Muscle layer of duodenum (tissue), 2 donors: ENCODE results near the gene SERGEF.

Source experiments
- H3K27ac ChIP-seq: one replicate; pipeline ENCODE4 v1.7.0; 2013; ENCODE audit warnings: mild to moderate bottlenecking, low read length
- H3K27me3 ChIP-seq: one replicate; pipeline ENCODE4 v1.7.0; 2013; ENCODE audit warnings: low read depth, mild to moderate bottlenecking, control low read depth, low read length
- H3K36me3 ChIP-seq, 2 donors: one replicate each; pipeline ENCODE4 v1.7.0; 2013; ENCODE audit warnings: low read length in 2 of 2, control low read depth in 1 of 2, mild to moderate bottlenecking in 1 of 2; ENCODE audit not compliant: insufficient read depth in 2 of 2, control insufficient read depth in 1 of 2
- H3K4me1 ChIP-seq, 2 donors: one replicate each; pipeline ENCODE4 v1.7.0; 2013; ENCODE audit warnings: low read length in 2 of 2, mild to moderate bottlenecking in 2 of 2, control low read depth in 1 of 2, moderate library complexity in 1 of 2; ENCODE audit not compliant: insufficient read depth in 2 of 2, control insufficient read depth in 1 of 2
- H3K4me3 ChIP-seq, 2 donors: one replicate each; pipeline ENCODE4 v1.7.0; 2013; ENCODE audit warnings: low read length in 2 of 2, low read depth in 1 of 2, mild to moderate bottlenecking in 1 of 2
- H3K9me3 ChIP-seq, 2 donors: one replicate each; pipeline ENCODE4 v1.7.0; 2013; ENCODE audit warnings: low read length in 2 of 2, control low read depth in 1 of 2, mild to moderate bottlenecking in 1 of 2; ENCODE audit not compliant: control insufficient read depth in 1 of 2
- donor health status: healthy.

SERGEF gene

GRCh38 chr11:17765356-17766072 is 247.3 kb downstream of the SERGEF start:
- no peaks in the 10 kb centered on the region for H3K27me3 ChIP-seq
- no peaks in the 10 kb centered on the region for H3K4me1 ChIP-seq
- no peak overlapping the region for H3K27ac ChIP-seq
- H3K4me3 ChIP-seq: no peak overlapping the region
- no peaks in the 10 kb centered on the region for H3K9me3 ChIP-seq
- H3K36me3 ChIP-seq: no peaks in the 10 kb centered on the region

- no peaks in the 10 kb centered on the region for H3K9me3 ChIP-seq
- H3K27ac ChIP-seq: no peak overlapping the region
- H3K4me1 ChIP-seq: no peaks in the 10 kb centered on the region
- H3K36me3 ChIP-seq: no peaks in the 10 kb centered on the region
- no peak overlapping the region for H3K4me3 ChIP-seq
- H3K27me3 ChIP-seq: no peaks in the 10 kb centered on the region
Measured at GRCh38 chr11:17764446-17765218, 248.2 kb downstream of the SERGEF start.

GRCh38 chr11:17763703-17764102 is 249.1 kb downstream of the SERGEF start:
- Histone ChIP-seq H3K27me3 (no peaks in the 10 kb centered on the region), H3K4me1 (no peaks in the 10 kb centered on the region), H3K27ac (no peak overlapping the region), H3K9me3 (no peaks in the 10 kb centered on the region), H3K36me3 (no peaks in the 10 kb centered on the region), H3K4me3 (no peak overlapping the region)

GRCh38 chr11:17763244-17763643 is 249.6 kb downstream of the SERGEF start:
- no peaks in the 10 kb centered on the region for H3K4me1 ChIP-seq
- H3K36me3 ChIP-seq: no peaks in the 10 kb centered on the region
- H3K4me3 ChIP-seq: no peak overlapping the region
- H3K9me3 ChIP-seq: no peaks in the 10 kb centered on the region
- no peak overlapping the region for H3K27ac ChIP-seq
- no peaks in the 10 kb centered on the region for H3K27me3 ChIP-seq

GRCh38 chr11:17762309-17762974 is 250.4 kb downstream of the SERGEF start:
- Histone ChIP-seq H3K27ac (no peak overlapping the region), H3K9me3 (no peaks in the 10 kb centered on the region), H3K4me1 (no peaks in the 10 kb centered on the region)

GRCh38 chr11:17760102-17761029 is 252.5 kb downstream of the SERGEF start:
- Histone ChIP-seq H3K27ac (no peak overlapping the region), H3K9me3 (no peaks in the 10 kb centered on the region), H3K27me3 (no peaks in the 10 kb centered on the region), H3K36me3 (no peaks in the 10 kb centered on the region), H3K4me3 (no peak overlapping the region), H3K4me1 (no peaks in the 10 kb centered on the region)

More at GRCh38 chr11:17762309-17762974, 250.4 kb downstream of the SERGEF start:
- H3K27me3 ChIP-seq: no peaks in the 10 kb centered on the region
- no peak overlapping the region for H3K4me3 ChIP-seq
- H3K36me3 ChIP-seq: no peaks in the 10 kb centered on the region

GRCh38 chr11:17755891-17756290 is 257.0 kb downstream of the SERGEF start:
- Histone ChIP-seq H3K36me3 (no peaks in the 10 kb centered on the region), H3K27me3 (no peaks in the 10 kb centered on the region), H3K9me3 (no peaks in the 10 kb centered on the region), H3K27ac (no peak overlapping the region), H3K4me1 (no peaks in the 10 kb centered on the region), H3K4me3 (no peak overlapping the region)

GRCh38 chr11:17753641-17754040 is 259.2 kb downstream of the SERGEF start:
- Histone ChIP-seq H3K27me3 (no peaks in the 10 kb centered on the region), H3K9me3 (no peaks in the 10 kb centered on the region)

GRCh38 chr11:17753153-17753552 is 259.7 kb downstream of the SERGEF start:
- no peaks in the 10 kb centered on the region for H3K4me1 ChIP-seq
- H3K36me3 ChIP-seq: no peaks in the 10 kb centered on the region
- no peaks in the 10 kb centered on the region for H3K27me3 ChIP-seq
- no peaks in the 10 kb centered on the region for H3K9me3 ChIP-seq
- H3K27ac ChIP-seq: no peak overlapping the region
- no peak overlapping the region for H3K4me3 ChIP-seq

More at GRCh38 chr11:17753641-17754040, 259.2 kb downstream of the SERGEF start:
- Histone ChIP-seq H3K4me3 (no peak overlapping the region), H3K4me1 (no peaks in the 10 kb centered on the region), H3K36me3 (no peaks in the 10 kb centered on the region), H3K27ac (no peak overlapping the region)

- Histone ChIP-seq H3K4me3 (no peak overlapping the region), H3K4me1 (no peaks in the 10 kb centered on the region), H3K27ac (no peak overlapping the region), H3K27me3 (no peaks in the 10 kb centered on the region), H3K9me3 (no peaks in the 10 kb centered on the region), H3K36me3 (no peaks in the 10 kb centered on the region)
Measured at GRCh38 chr11:17752144-17752543, 260.7 kb downstream of the SERGEF start.
